ENCODE results near the gene IRS1.

Gene IRS1

DNA sequence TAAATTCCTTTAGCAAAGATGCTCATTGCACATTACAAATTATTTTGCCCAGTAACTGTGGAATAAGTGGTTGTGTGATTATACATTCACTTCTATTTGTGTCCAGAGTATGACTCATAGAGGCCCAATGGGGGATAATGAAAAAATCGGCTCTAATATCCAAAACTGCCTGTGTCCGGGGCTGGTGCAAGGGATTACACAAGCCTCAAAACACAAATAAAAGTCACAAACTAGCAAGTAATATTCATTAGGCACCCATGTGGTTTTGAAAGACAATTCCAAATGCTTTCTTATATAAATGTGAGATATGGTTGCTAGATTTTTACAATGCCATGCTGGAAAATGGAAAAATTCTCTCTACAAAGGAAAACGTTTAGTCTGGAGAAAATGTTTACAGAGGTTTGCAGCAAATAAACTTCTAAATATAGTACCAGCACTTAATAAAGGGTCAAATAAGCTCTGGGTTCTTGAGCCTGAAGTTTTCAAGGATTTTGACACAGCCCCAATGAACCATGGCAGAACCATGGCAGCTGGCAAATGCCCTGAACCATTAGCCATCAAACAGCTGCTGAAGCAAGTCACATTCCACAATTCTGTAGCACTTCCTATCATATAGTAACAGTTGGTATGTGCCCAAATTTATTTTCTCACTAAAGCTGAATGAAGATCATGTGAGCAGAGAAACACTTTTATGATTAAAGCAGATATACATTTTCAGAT is 40.5 kb downstream of the IRS1 start:
- H4K20me1 ChIP-seq (ENCODE audit: low read depth, low read length): no peaks in the 10 kb centered on the region
- H3K9me3 ChIP-seq (ENCODE audit: insufficient read depth, low read length): no peaks in the 10 kb centered on the region
- no peaks in the 10 kb centered on the region; the same call in 1 of the 2 replicates for H3K79me2 ChIP-seq (ENCODE audit: insufficient read depth, low read length)

DNA sequence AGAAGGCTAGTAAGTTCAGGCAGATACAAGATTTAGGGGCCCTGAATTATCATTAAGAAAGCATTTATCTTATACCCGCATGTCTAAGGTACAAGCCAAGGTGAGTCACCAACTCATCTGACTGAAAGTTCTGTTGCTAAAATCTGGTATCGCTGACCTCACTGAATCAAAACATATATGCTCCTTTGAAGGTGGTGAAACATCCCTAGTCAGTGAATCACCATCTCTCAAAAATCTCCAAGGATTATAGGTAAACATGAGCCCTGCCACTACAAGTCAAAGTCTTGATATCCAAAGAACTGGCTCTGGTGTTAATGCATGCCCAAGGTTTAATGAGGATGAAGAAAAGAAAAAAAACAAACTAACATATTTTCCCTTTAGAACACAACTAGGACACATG is 43.5 kb downstream of the IRS1 start:
- Histone ChIP-seq H3K9me2 (replicated peaks; ENCODE audit: insufficient read depth, low read length) (no peaks in the 10 kb centered on the region), H3K9ac (ENCODE audit: low read length) (no peak overlapping the region), H2AFZ (ENCODE audit: low read depth, low read length, severe bottlenecking) (no peak overlapping the region), H3F3A (ENCODE audit: insufficient read depth) (no peaks in the 10 kb centered on the region), H3K4me2 (ENCODE audit: low read depth, low read length, poor library complexity, severe bottlenecking) (no peak overlapping the region), H3K36me3 (ENCODE audit: low read length) (no peaks in the 10 kb centered on the region), H3K4me3 (ENCODE audit: insufficient read depth, low read length, poor library complexity, severe bottlenecking) (no peak overlapping the region), H3K9me3 (ENCODE audit: insufficient read depth, low read length) (no peaks in the 10 kb centered on the region), H4K20me1 (ENCODE audit: low read depth, low read length) (no peaks in the 10 kb centered on the region), H3K27ac (ENCODE audit: low read depth, low read length) (no peak overlapping the region), H3K79me2 (ENCODE audit: insufficient read depth, low read length) (no peaks in the 10 kb centered on the region; the same call in 1 of the 2 replicates), H3K27me3 (ENCODE audit: low read length) (no peaks in the 10 kb centered on the region)
- TF ChIP-seq, protein P1, sequence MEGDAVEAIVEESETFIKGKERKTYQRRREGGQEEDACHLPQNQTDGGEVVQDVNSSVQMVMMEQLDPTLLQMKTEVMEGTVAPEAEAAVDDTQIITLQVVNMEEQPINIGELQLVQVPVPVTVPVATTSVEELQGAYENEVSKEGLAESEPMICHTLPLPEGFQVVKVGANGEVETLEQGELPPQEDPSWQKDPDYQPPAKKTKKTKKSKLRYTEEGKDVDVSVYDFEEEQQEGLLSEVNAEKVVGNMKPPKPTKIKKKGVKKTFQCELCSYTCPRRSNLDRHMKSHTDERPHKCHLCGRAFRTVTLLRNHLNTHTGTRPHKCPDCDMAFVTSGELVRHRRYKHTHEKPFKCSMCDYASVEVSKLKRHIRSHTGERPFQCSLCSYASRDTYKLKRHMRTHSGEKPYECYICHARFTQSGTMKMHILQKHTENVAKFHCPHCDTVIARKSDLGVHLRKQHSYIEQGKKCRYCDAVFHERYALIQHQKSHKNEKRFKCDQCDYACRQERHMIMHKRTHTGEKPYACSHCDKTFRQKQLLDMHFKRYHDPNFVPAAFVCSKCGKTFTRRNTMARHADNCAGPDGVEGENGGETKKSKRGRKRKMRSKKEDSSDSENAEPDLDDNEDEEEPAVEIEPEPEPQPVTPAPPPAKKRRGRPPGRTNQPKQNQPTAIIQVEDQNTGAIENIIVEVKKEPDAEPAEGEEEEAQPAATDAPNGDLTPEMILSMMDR (IDR thresholded peaks at IDR 0.05; ENCODE audit: insufficient read depth, low read length, poor library complexity, severe bottlenecking): no peak
- TF ChIP-seq EZH2phosphoT487 (conservative IDR thresholded peaks at IDR 0.05; ENCODE audit: low read length): no peak

More for the DNA sequence above, 40.5 kb downstream of the IRS1 start:
- Histone ChIP-seq H3K27ac (ENCODE audit: low read depth, low read length) (no peak overlapping the region), H3K27me3 (ENCODE audit: low read length) (no peaks in the 10 kb centered on the region), H3K4me2 (ENCODE audit: low read depth, low read length, poor library complexity, severe bottlenecking) (no peak overlapping the region), H3K4me3 (ENCODE audit: insufficient read depth, low read length, poor library complexity, severe bottlenecking) (no peak overlapping the region), H3F3A (ENCODE audit: insufficient read depth) (no peaks in the 10 kb centered on the region), H3K9me2 (replicated peaks; ENCODE audit: insufficient read depth, low read length) (no peaks in the 10 kb centered on the region), H3K9ac (ENCODE audit: low read length) (no peak overlapping the region), H3K36me3 (ENCODE audit: low read length) (no peaks in the 10 kb centered on the region), H2AFZ (ENCODE audit: low read depth, low read length, severe bottlenecking) (no peak overlapping the region)
- TF ChIP-seq, protein P1 (IDR thresholded peaks at IDR 0.05; ENCODE audit: insufficient read depth, low read length, poor library complexity, severe bottlenecking): no peak
- no peak for TF ChIP-seq EZH2phosphoT487 (conservative IDR thresholded peaks at IDR 0.05; ENCODE audit: low read length)

DNA sequence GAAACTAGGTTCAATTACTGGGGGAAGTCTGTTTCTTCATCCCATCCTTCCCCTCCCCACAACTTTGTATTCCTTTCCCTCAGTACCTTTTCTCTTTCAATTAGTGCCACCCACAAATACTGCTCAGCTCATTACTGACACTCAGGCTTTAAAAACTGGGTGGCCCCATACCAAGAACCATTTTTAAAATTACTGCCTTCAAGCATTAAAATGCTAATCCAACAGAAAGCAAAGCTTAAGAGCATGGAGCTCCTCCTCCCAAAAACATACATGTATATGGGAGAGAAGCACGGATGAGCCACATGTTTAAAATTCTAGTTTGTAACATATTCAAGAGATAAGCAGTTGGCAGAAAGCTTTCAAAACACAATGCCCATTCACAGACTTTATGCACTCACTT is 44.0 kb downstream of the IRS1 start:
- Histone ChIP-seq H4K20me1 (ENCODE audit: low read depth, low read length) (no peaks in the 10 kb centered on the region), H3K4me2 (ENCODE audit: low read depth, low read length, poor library complexity, severe bottlenecking) (no peak overlapping the region), H3K9ac (ENCODE audit: low read length) (no peak overlapping the region), H3K79me2 (ENCODE audit: insufficient read depth, low read length) (no peaks in the 10 kb centered on the region; the same call in 1 of the 2 replicates), H3K9me2 (replicated peaks; ENCODE audit: insufficient read depth, low read length) (no peaks in the 10 kb centered on the region), H3K9me3 (ENCODE audit: insufficient read depth, low read length) (no peaks in the 10 kb centered on the region), H2AFZ (ENCODE audit: low read depth, low read length, severe bottlenecking) (no peak overlapping the region), H3K4me3 (ENCODE audit: insufficient read depth, low read length, poor library complexity, severe bottlenecking) (no peak overlapping the region), H3K27ac (ENCODE audit: low read depth, low read length) (no peak overlapping the region), H3F3A (ENCODE audit: insufficient read depth) (no peaks in the 10 kb centered on the region), H3K27me3 (ENCODE audit: low read length) (no peaks in the 10 kb centered on the region), H3K36me3 (ENCODE audit: low read length) (no peaks in the 10 kb centered on the region)
- TF ChIP-seq EZH2phosphoT487 (conservative IDR thresholded peaks at IDR 0.05; ENCODE audit: low read length): no peak
- TF ChIP-seq, protein P1 (IDR thresholded peaks at IDR 0.05; ENCODE audit: insufficient read depth, low read length, poor library complexity, severe bottlenecking): no peak

Measured in SU-DHL-6 (cell line).